ENCODE measurements around the gene TRAPPC14.
A peak's percentile ranks its signal among the peaks of the same experiment; 100 is the strongest.

DNA sequence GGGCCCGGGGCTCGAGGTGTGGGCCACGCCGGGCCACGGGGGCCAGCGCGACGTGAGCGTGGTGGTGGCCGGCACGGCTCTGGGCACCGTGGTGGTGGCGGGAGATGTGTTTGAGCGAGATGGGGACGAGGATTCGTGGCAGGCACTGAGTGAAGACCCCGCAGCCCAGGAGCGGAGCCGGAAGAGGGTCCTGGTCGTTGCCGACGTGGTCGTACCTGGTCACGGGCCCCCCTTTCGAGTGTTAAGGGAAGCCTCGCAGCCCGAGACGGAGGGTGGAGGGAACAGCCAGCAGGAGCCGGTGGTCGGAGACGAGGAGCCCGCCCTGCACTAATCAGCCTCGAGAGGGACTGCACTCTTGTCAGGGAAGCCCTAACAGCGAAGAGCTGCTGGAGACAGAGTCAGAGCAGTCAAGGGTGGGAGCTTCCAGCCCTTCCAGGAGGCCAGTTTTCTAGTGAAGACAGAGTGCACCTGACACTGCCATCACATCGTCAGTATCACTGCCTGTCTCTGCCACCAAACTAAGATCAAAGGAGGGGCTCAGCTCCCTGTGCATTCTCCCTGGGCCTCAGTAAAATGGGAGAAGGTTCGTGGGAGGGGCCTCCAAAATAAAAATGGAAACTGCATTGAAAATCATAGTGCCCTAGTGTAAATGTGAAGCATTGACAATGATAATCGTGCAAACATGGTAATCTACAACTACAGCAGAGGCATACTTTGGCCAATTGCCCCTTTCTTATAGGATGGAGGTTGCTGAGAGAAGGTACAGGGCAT is 30.5 kb downstream of the TRAPPC14 start:
- TF ChIP-seq, protein P1, sequence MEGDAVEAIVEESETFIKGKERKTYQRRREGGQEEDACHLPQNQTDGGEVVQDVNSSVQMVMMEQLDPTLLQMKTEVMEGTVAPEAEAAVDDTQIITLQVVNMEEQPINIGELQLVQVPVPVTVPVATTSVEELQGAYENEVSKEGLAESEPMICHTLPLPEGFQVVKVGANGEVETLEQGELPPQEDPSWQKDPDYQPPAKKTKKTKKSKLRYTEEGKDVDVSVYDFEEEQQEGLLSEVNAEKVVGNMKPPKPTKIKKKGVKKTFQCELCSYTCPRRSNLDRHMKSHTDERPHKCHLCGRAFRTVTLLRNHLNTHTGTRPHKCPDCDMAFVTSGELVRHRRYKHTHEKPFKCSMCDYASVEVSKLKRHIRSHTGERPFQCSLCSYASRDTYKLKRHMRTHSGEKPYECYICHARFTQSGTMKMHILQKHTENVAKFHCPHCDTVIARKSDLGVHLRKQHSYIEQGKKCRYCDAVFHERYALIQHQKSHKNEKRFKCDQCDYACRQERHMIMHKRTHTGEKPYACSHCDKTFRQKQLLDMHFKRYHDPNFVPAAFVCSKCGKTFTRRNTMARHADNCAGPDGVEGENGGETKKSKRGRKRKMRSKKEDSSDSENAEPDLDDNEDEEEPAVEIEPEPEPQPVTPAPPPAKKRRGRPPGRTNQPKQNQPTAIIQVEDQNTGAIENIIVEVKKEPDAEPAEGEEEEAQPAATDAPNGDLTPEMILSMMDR (IDR thresholded peaks at IDR 0.05) = peak in 1 of 6 experiments; percentile 2
- no peak for TF ChIP-seq POLR2A (IDR thresholded peaks at IDR 0.05)
